ENCODE results near the gene AHRR.

- TF ChIP-seq TEAD4 (IDR thresholded peaks at IDR 0.05), result no peak
- no peak for TF ChIP-seq RAD21 (IDR thresholded peaks at IDR 0.05; ENCODE audit: low read depth)
- TF ChIP-seq REST (IDR thresholded peaks at IDR 0.05; ENCODE audit: low read depth), result no peak
- no peak for TF ChIP-seq MAX (IDR thresholded peaks at IDR 0.05)
- TF ChIP-seq TCF12 (IDR thresholded peaks at IDR 0.05; ENCODE audit: low read depth), result no peak
- TF ChIP-seq YY1 (IDR thresholded peaks at IDR 0.05; ENCODE audit: low read depth), result no peak
- TF ChIP-seq EP300 (IDR thresholded peaks at IDR 0.05; ENCODE audit: borderline replicate concordance), result no peak
- no peak for TF ChIP-seq EGR1 (IDR thresholded peaks at IDR 0.05)
- no peak for TF ChIP-seq NFIC (IDR thresholded peaks at IDR 0.05)
- TF ChIP-seq CREB1 (IDR thresholded peaks at IDR 0.05; ENCODE audit: low read depth), result no peak
Measured at GRCh38 chr5:426392-426976, 105.0 kb downstream of the AHRR start.
